Measurements from ENCODE around the gene ATG9A.

GRCh38 chr2:219215871-219216534 is 13.4 kb downstream of the ATG9A start:
- TF ChIP-seq TBP (IDR thresholded peaks at IDR 0.05; ENCODE audit: low read depth, low read length) = no peak
- no peak for TF ChIP-seq SIRT6 (IDR thresholded peaks at IDR 0.05; ENCODE audit: low read length)
- no peak for TF ChIP-seq CTCF (IDR thresholded peaks at IDR 0.05; ENCODE audit: control extremely low read depth in 1 of 3, insufficient read depth in 1 of 3, low read depth in 1 of 3, low read length in 3 of 3)
